Ammon's horn (tissue), 1 donor: ENCODE measurements around the gene P4HA2.

Experiments
- DNase-seq: peaks from one replicate; pipeline ENCODE4 v3.0.0-alpha.2; 2016; ENCODE audit warnings: low spot score

Gene P4HA2

DNA sequence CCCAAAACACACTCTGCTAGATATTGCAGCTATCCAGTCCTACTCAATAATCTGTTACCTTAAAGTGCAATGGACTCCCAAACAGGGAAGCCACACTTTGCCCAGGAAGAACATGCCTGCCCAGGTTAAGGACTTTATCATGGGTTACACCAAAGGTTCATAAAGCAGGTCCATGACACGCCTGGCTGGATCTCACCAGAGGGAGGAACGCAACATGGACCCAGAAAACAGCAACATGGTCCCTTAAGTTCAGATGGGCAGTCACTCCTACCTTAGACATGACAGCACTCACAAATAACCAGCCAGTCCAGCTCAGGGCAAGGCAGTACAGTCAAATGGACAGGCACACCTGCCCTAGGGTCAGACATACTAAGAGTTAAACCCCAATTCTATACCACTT, 3.8 kb downstream of the P4HA2 start:
- no peak for DNase-seq

GRCh38 chr5:132222649-132223038, 5.0 kb downstream of the P4HA2 start:
- DNase-seq = no peak

DNA sequence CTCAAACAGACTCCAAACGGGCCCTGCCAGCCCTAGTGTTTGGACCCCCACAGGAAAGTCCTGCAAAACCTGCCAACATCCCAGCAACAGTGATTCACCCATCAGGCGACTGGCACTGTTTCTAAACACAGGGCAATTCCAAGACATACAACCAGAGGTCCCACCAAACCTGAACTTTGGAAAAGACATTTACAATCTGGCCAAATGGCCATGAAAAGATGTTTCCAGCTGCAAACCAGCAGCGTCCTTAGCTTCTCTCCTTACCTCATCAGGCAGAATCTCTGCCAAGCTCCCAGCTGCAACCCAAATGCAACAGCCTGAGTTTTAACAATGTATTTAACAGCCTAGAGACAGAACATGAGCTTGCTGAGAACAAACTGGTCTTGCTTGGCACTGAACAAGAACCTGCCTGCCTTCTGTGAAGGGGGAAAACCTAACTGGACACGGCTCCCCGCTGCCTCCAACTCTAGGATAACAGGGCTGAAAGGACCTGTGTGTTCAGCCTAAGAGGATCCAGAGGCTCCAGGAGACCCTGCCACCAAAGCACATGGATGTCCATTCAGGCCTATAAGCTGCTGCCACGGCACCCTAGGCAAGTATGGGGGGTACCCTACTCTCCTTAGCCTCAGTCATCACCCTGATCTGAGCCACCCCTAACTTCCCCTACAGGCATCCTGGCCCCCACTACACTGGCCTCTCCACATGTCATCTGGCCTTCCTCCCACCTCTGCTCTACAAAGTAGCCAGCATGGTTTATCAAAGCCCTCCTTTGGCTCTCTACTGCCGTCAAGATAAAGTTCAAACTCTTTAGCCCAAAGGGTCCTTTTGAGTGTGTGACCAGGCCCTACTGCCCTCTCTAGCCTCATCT, 5.6 kb downstream of the P4HA2 start:
- DNase-seq = peak; percentile 63

DNA sequence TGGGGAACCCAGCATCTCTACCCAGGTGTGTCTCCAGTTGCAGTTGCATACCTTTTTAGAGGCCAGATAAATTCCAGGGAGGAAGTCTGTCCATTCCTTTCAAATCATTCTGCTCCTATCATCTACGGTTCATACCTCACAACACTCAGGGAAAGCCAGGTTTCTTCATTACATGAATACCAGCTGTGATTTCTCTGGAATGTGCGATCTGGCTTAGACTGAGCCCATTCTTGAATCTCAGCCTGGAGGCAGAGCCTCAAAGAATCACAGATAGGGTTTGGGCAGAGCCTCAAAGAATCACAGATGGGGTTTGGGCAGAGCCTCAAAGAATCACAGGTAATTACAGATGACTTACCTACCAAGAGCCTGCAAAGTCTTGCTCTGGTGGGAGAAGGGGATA, 7.2 kb downstream of the P4HA2 start:
- DNase-seq = no peak

DNA sequence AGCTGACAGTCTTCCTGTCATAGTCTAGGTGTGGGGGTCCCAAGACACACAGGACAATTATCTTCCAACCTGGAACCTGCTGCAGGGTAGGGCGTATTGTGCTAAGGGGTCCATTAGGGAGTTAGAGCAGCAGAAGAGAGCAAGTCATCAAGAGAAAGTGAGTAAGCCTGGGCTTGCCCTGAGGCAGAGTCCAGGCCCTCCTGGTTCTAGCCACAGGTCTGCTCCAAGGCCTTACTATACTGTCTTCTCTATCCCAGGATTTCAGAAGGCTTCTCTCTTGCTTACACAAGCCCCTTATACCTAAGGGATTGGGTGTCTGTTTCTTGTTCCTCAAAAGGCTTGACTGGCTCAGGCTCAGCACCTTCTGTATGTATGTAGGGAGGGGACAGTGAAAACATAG, 7.7 kb downstream of the P4HA2 start:
- no peak for DNase-seq

DNA sequence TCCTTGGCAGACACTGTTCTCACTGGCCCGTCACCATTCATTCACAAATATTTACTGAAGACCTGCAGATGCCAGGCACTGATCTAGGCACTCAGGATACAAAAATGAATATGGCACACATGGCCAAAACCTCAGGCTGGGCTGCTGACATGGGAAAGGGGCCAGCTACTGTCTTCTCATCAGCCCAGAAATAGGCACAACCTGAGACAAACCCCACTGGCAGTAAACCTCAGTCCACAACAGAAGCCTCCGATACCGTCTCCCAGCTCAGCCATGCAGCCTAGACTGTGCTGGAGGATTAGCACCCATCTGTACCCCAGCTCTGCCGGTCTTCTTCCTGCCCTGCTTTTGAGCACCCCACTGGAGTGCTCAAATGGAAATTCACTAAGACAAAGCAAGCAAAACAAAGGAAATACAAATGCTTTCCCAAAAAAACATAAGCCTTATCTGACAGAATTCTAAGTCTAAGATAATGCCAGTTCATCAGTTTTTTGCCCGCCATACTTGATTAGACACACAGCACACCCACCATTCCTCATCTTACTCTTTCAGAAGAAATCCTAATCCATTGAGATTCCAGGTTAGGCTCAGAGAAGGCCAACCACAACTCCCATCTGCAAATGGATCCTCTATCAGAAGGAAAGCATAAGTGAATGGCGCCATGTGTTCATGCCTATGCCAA, 8.2 kb downstream of the P4HA2 start:
- DNase-seq = no peak

DNA sequence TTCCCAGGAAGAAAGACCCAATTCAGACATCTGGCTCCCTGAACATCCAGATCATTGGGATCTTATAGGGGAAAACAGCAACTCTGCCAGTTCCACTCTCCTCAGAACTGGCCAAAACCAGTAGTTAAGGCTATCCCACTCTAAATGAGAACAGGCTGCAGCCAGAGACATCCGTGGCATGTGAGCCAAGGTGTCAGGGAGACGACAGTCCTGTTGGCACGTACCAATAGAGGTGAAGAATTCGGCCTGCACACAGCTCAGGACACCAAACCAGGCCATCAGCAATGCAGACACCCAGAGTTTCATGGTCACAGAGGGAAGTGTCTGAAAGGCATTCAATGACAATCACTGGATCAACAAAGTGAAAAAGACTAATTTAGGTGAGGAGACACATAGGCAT, 9.3 kb downstream of the P4HA2 start:
- no peak for DNase-seq

GRCh38 chr5:132215329-132215728, 12.3 kb downstream of the P4HA2 start:
- DNase-seq = peak; percentile 89

- DNase-seq = no peak
These were observed 13.2 kb downstream of the P4HA2 start for GRCh38 chr5:132214491-132214890.

GRCh38 chr5:132213666-132214065, 14.0 kb downstream of the P4HA2 start:
- DNase-seq = no peak

DNA sequence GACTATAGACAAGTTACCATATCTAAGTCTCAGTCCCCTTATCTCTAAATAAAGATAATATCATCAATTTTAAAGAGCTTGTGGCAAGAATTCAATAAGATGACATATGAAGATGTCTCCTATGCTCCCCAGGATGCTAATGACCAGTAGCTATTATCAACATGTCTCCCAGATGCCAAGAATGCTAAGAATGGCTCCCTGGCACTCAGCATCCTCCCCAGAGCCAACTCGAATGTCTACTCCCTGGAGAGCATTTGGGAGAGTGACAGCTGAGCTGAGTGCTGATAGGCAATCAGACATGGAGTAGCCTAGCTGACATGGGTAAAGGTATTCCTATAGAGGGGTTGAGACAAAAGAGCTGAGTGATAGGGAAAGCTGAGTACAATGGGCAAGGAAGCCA, 15.9 kb downstream of the P4HA2 start:
- no peak for DNase-seq

DNA sequence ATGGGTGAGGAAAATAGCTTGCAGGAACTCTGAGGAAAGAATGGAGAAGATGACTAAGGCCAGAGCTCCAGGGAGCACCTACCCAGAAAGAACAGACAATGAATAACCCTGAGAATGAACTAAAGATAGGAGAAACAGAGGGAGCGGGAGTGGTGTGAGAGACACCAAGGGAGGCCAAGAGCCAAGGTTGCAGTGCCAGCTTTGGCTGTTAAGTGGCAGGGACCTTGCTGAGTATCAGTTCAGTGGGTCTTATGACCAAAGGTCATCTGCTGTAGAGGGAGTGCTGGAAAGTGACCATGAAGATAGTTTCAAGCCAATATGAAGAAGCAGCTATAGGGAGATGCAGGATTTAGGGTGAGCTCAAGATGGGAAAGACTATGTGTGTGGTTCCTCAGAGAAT, 16.7 kb downstream of the P4HA2 start:
- no peak for DNase-seq

DNA sequence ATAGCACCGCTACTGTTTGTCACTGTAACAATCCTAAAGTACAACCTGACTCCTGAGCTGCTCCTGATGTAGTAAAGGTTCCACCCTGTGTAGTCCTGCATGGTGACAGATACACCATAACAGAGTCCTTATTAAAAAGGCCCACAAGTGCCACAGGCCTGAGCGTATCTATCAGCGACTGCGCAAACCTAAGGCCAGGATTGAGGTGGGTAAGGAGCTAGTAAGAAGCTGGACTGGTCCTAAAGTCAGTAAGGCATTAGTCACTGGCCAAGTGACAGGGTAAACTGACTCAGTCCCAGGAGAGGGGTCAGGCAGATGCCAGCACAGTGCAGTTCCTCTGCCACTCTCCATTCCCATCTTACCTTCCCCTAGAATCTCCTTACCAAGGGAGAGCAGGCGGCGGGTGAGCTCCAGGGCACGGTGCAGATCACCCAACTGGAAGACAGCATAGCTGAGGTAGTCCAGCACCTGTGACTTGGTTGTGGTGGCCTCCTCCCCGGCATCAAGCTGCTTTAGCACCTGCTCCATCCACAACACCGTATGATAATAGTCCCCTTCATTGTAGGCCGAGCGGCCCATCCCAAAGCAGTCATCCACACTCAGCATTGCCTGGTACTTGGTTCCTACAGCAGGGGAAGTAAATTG, 17.6 kb downstream of the P4HA2 start:
- no peak for DNase-seq

DNA sequence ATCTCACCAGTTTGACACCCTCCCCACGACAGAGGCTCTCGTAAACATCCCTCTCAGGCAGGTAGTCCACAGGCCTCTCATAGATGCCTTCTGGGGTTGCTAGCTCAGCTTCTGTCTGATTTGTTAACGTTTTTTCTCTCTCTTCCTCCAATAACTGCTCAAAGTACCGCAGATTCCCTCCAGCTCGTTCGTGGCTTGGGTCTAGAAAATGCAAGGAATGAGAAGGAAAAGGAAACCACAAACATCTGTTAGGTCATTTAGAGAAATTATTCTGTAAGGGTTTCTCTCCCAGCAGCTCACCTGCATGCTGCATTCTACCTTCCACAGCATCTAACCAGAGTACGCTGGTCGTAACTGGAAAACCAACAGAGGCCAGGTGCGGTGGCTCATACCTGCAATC, 18.5 kb downstream of the P4HA2 start:
- DNase-seq = no peak

DNA sequence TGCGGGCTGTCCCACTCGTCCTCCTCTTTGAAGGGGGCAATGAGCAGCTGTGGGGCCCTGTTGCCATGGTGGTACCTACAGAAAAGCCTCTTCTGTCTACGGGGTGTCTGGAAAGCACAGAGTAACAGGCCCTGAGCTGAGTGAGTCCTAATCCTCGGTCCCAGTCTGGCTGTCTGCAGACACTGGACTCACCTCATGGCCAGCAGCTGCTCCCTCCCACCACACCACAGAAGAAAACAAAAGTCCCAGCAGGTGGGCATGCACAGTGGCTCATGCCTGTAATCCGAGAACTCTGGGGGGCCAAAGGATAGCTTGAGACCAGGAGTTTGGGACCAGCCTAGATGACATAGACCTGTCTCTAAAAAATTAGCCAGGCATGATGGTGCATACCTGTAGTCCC, 19.9 kb downstream of the P4HA2 start:
- DNase-seq = no peak

GRCh38 chr5:132206782-132207181, 20.9 kb downstream of the P4HA2 start:
- DNase-seq = no peak

DNA sequence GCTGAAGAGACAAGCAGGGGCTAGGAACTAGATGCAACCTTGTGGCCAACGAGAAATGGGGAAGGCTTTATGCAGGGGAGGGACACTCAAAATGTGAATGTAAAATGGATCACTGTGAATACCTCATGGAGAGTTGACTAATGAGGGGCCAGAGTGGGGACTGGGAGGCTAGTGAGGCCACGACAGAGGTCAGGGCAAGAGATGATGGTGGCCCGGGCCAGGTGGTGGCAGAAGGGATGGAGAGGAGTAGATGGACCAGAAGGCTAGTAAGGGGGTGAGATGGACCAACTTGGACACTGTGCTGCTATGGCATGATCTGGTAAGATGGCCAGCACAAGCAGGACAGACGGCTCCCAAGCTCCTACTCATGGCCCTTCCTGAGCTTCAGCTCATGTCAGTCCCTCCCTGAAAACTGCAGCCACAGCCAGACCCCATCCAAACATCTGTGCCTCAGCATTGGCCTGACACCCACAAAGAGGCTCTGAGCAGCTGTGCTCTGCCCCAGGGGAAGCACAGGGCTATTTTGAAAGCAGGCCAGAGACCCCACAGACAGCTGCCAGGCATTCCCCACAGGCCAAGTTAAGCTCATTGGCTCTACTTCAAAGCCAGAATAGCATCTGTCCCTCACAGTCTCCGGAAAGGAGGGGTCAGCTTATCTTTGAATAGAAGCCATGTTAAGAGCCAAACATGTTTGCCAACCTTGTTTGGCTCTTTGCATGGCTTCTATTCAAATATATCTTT, 22.1 kb downstream of the P4HA2 start:
- DNase-seq = no peak

GRCh38 chr5:132204371-132205135, 23.1 kb downstream of the P4HA2 start:
- peak; percentile 57 for DNase-seq

- no peak for DNase-seq
These were observed 23.7 kb downstream of the P4HA2 start for GRCh38 chr5:132203916-132204315.

- no peak for DNase-seq
These were observed 24.2 kb downstream of the P4HA2 start for GRCh38 chr5:132203464-132203818.

DNA sequence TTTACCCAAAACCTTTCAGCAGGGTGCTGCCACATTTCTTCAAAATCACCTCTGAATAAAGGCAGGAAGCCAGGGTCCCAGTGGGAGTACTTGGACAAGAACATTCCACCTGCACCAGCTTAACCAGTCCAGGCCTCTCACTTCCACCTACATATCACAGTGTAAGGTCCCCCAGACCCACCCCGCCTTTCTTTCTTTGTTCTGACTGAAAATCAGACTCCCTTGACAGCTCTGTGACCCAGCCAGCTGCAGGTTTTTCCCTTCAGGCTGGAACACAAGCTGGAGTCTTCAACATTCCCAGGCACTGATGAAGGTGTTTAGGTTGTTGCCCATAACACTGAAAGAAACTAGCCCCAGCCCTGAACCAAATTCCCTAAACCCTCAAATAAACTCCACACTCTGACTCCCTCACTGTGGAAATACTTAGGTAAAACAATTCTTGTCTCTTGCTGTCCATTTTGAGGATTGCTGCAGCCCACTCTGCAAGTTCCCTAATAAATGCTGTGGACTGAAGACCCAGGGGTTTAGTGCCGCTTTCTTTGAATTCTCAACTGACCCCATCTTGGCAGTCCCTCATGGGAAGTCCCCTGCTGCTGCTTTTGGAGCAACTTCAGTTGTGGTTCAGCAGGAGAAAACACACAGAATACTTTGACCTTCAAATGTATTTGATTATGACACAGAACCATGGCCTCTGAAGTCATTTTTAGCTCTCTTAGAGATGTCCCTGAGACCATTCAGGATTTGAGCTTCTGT, 24.8 kb downstream of the P4HA2 start:
- no peak for DNase-seq
